GM04504 (cell line): ENCODE measurements around the gene RIMBP2.
"Not testable (repeated sequence)": the region's sequence is repeated elsewhere in the genome, so short reads cannot be mapped to it uniquely, and the experiment has no call there.

ENCODE experiments used
- DNase-seq: peaks from one replicate; pipeline ENCODE4 v3.0.0-alpha.2; 2012; ENCODE audit warnings: low read depth

The RIMBP2 gene

GRCh38 chr12:130596241-130596640, 119.9 kb downstream of the RIMBP2 start:
- DNase-seq = no peak

DNA sequence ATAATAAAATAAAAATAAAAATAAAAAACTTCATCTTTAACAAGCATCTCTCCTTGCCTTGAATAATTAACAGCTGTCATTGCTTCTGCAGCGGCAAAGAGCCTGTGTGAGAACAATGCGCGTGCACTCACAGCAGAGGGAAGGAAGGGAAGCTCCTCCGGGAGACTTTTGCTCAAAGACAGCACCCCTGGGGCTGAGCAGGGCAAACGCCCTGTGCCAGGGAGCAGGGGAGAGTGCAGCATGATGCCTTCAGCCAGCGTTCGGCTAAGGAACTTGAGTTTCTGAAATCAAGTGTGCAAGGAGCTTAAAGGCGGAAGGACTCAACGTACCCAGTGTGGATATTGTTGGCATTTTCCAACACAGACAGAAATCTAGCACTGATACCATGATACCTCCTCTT, 120.5 kb downstream of the RIMBP2 start:
- no peak for DNase-seq

DNA sequence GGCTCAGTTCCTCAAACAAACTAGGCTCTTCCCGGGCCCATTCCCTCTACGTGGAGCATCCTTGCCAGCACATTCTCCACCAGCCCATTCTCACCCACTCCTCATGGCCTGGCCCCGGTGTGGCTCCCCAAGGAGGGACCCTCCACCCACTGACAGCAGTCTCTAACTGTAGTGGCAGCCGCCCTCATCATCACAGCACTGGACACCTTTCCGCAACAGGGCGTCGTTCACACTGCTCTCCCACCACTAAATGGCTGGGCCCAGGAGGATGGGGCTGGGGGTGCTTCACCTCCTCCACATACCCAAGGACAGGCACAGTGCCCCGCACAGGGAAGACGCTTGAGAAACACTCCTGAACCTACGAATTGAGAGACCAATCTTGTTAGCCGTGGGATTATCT, 123.0 kb downstream of the RIMBP2 start:
- no peak for DNase-seq

- DNase-seq = no peak
Measured at GRCh38 chr12:130592641-130593040, 123.5 kb downstream of the RIMBP2 start.

DNA sequence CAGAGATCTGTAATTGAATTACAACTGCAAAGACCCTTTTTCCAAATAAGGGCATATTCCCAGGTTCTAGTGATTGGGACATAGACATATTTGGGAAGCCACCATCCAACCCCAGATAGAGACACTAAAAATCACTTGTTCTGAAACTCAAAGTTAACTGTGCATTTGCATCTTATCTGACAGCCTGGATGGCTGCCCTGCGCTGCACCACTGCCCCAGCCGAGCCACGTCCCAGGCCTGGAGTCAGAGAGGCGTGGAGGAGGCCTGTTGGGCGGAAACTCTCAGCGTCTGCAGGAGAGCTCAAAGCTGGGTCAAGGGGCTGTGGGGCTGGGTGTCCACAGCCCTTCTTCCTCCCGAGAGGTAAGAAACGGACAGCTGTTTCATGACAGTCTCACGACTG, 124.4 kb downstream of the RIMBP2 start:
- DNase-seq = no peak

DNA sequence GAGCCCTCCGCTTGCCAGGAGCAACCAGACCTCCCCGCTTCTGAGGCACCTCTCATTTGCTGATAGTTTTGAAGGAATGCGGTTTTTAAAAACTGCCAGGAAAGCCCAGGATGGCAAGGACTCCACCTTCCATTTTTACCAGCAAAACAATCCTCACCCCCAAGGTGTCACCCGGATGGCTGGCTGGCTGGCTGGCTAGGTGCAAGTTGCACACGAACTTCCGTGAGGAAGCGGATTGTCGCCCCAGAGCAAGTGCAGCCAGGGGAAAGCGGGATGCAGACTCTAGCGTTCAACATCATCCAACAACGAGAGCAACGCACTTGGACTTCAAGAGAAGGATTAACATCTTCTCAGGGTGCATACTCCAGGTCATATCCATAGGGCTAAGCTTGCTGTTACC, 125.4 kb downstream of the RIMBP2 start:
- no peak for DNase-seq

- no peak for DNase-seq
Measured at GRCh38 chr12:130589540-130590317, 126.4 kb downstream of the RIMBP2 start.

GRCh38 chr12:130588696-130589539, 127.2 kb downstream of the RIMBP2 start:
- DNase-seq = no peak

DNA sequence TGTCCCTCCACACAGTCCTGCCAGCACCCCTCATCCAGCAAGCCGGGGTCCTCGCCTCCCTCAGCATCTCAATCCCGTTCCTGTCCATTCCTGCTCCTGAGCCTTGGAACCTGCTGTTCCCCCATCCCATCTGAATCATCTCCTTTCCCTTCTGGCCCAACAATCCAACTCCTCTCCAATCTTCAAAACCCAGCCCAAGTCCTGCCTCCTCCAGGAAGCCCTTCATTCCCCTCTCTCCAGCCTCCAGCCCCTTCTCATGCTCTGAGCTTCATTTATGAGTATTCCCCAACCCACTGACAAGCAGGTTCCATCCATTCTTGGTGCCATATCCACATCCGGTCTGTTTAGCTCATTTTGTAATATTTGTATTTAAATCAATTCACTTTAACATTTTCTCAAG, 128.1 kb downstream of the RIMBP2 start:
- DNase-seq = no peak

- not testable (repeated sequence) for DNase-seq
Measured at GRCh38 chr12:130584475-130584874, 131.6 kb downstream of the RIMBP2 start.

DNA sequence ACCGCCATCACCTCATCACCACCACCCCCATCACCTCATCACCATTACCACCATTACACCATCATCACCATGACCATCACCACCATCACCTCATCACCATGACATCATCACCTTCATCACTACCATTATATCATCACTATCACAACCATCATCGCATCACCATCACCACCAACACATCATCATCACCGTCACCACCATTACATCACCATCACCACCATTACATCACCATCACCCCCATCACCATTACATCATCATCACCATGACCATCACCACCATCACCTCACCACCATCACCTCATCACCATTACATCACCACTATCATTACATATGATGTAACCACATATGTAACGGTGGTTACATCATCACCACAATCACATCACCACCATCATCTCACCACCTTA, 132.3 kb downstream of the RIMBP2 start:
- no peak for DNase-seq

- DNase-seq = no peak
Measured at GRCh38 chr12:130583317-130583716, 132.8 kb downstream of the RIMBP2 start.

DNA sequence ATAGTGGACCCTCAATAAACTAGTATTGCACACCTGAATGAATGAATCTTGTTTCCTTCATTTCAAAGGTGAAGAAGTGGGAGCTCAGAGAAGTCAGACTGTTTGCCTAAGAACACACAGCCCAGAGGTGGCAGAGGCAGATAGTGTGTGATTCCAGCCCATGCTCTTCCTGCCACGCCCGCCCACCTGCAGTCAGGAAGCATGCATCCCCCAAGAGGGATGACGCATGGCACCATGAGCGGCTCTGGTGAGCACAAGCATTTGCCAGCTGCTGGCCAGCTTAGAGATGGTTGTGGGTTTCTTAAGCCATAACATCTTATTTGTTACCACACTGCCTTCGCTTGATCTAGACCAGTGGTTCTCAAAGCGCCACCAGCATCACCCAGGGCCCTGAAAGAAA, 133.8 kb downstream of the RIMBP2 start:
- no peak for DNase-seq

GRCh38 chr12:130581782-130582181, 134.3 kb downstream of the RIMBP2 start:
- DNase-seq = no peak

DNA sequence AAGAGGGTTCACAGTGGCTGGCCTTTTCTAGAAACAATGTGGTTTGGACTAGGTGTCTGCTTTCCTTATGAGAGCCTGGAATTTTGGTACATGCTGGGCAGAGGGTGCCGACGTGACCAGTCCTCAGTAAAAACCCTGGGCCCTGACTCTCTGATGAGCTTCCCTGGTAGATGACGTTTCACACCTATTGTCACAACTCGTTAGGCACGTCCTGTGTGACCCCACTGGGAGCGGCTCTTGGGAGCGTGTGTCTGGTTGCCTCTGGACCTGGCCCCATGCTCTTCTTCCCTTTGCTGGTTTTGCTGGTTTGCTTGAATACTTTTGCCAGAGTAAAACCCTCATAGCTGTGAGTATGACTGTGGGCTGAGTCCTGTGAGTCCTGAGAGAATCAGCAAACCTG, 136.9 kb downstream of the RIMBP2 start:
- DNase-seq = no peak

DNA sequence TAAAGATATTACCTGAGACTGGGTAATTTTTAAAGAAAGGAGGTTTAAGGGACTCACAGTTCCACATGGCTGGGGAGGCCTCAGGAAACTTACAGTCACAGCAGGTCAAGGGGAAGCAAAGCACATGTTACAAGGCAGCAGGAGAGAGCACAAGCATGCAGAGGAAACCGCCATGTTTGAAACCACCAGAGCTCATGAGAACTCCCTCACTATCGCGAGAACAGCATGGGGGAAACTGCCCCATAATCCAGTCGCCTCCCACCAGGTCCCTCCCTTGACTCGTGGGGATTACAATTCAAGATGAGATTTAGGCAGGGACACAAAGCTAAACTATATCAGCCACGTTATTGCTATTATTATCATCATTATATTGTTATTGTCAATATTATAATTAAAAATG, 138.7 kb downstream of the RIMBP2 start:
- DNase-seq = no peak

GRCh38 chr12:130576371-130576816, 139.7 kb downstream of the RIMBP2 start:
- DNase-seq = no peak

DNA sequence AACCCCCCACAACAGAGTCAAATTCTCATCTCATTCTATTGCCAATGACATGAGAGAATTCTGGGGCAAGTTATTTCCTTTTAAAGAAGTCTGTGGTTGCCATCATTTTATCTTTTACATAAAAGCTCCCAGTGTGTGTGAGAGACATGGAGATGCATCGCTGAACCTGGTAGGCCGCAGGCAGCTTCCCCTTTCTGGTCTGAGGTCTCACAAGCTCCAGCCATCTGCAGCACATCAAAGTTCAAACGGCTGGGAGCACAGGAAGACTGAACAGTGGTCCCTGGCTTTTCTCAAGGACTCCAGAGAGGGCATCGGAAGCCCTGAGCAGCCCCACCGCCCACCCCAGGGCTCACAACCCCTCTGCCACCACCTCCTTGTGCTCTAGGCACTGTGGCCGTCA, 141.7 kb downstream of the RIMBP2 start:
- no peak for DNase-seq

GRCh38 chr12:130573766-130574165, 142.3 kb downstream of the RIMBP2 start:
- DNase-seq = no peak

DNA sequence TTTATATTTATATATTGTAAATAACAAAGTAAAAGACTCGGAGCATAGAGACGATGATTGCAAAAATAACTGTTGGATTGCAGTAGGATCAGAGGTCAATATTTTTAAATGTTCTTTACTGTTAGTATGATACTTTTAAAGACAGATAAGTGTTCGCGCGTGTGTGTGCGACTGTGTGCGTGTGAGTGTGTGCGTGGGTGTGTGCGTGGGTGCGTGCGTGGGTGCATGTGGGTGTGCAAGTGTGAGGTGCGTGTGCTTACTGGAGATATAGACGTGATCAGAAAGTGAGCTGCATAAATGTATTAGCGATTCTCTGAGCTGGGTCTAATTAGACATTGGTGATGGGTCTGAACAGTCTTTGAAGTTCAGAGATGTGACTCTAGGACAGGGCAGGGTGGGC, 142.9 kb downstream of the RIMBP2 start:
- no peak for DNase-seq

DNA sequence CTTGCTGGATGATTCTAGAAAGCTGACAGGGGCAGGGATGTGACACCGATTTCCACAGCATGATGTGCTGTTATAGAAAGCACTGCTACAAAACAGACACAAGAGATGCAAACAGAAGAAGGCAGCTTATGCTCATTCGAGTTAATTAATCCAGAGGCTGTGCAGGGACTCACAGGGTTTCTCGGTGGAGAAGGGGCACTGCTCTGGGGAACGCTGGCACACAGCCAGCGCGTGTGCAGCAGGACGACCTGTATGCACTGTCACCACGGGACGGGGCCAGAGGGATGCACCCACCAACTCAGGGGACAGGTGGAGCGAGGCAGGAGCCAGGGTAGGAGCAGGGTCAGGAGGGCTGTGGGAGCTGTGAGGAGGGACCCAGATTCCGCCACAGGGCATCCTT, 143.5 kb downstream of the RIMBP2 start:
- DNase-seq = no peak

DNA sequence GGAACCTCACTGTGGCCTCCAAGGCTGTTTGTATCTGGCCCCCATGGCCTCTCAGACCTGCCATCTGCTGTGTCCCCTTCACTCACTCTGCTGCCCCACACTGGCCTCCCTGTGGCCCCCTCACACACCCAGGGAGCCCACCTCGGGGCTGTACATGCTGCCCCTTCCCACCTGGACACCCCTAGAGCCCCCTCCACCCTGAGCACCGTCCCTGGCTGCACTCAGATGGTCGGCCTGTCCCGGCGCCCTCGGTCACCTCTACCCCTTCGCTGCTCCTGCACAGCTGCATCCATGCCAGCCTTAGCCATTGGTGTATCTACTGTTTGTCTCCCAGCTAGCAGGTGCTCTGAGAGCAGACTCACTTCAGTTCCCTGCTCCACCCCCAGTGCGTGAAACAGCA, 144.4 kb downstream of the RIMBP2 start:
- no peak for DNase-seq

- DNase-seq = no peak
Measured at GRCh38 chr12:130571089-130571488, 145.0 kb downstream of the RIMBP2 start.
